SU-DHL-6 (cell line): ENCODE data around the gene ABCB8.

Experiments used
- H2AFZ ChIP-seq: fragments of 200-600 bp; sonication (generic); 2 replicates; pipeline ENCODE4 v1.6.1; 2014; ENCODE audit warnings: low read depth, mild to moderate bottlenecking, moderate library complexity, mixed read lengths, antibody characterized with exemption, low read length; ENCODE audit not compliant: severe bottlenecking
- H3F3A ChIP-seq: fragments of 200-600 bp; shearing (Covaris generic); 2 replicates; pipeline ENCODE4 v1.6.0; 2016; ENCODE audit warnings: antibody characterized with exemption, mild to moderate bottlenecking; ENCODE audit not compliant: insufficient read depth
- H3K27ac ChIP-seq: fragments of 200-600 bp; sonication (generic); 2 replicates; pipeline ENCODE4 v1.5.1; 2016; ENCODE audit warnings: low read depth, mild to moderate bottlenecking, low read length, moderate library complexity, mixed read lengths
- H3K27me3 ChIP-seq: fragments of 200-600 bp; sonication (generic), shearing (Covaris generic); 2 replicates; pipeline ENCODE4 v1.6.0; 2014; ENCODE audit warnings: mild to moderate bottlenecking, low read length
- H3K36me3 ChIP-seq: fragments of 200-600 bp; sonication (generic); 2 replicates; pipeline ENCODE4 v1.6.1; 2014; ENCODE audit warnings: mild to moderate bottlenecking, low read length, mixed read lengths
- H3K4me2 ChIP-seq: fragments of 300-600, 200-600 bp; shearing (Covaris generic), sonication (generic); 2 replicates; pipeline ENCODE4 v1.6.0; 2014; ENCODE audit warnings: low read length, low read depth, mild to moderate bottlenecking; ENCODE audit not compliant: poor library complexity, severe bottlenecking
- H3K4me3 ChIP-seq: fragments of 200-600 bp; sonication (generic); 2 replicates; pipeline ENCODE4 v1.5.1; 2014; ENCODE audit warnings: antibody characterized with exemption, low read length, mild to moderate bottlenecking, mixed read lengths; ENCODE audit not compliant: insufficient read depth, poor library complexity, severe bottlenecking
- H3K79me2 ChIP-seq: fragments of 200-600 bp; sonication (generic); 2 replicates; pipeline ENCODE4 v1.6.1; 2014; ENCODE audit warnings: mild to moderate bottlenecking, low read length, moderate library complexity; ENCODE audit not compliant: insufficient read depth
- H3K9ac ChIP-seq: fragments of 200-600 bp; sonication (generic); 2 replicates; pipeline ENCODE4 v1.7.0; 2014; ENCODE audit warnings: mild to moderate bottlenecking, low read length
- H3K9me2 ChIP-seq: fragments of 200-600 bp; sonication (generic); replicated peaks from 2 replicates; pipeline ENCODE4 v1.6.1; 2014; ENCODE audit warnings: low read length; ENCODE audit not compliant: insufficient read depth
- H3K9me3 ChIP-seq: fragments of 200-600 bp; sonication (generic); 2 replicates; pipeline ENCODE4 v1.6.1; 2014; ENCODE audit warnings: low read length, mixed read lengths; ENCODE audit not compliant: insufficient read depth
- H4K20me1 ChIP-seq: fragments of 200-600 bp; sonication (generic); 2 replicates; pipeline ENCODE4 v1.6.1; 2014; ENCODE audit warnings: low read depth, mild to moderate bottlenecking, antibody characterized with exemption, low read length, moderate library complexity, mixed read lengths
- CTCF ChIP-seq: fragments of 200-600 bp; sonication (generic); IDR thresholded peaks from one replicate; pipeline ENCODE4 v1.5.1; 2017; ENCODE audit warnings: antibody characterized with exemption, mild to moderate bottlenecking, low read length, moderate library complexity; ENCODE audit not compliant: insufficient read depth, poor library complexity, severe bottlenecking
- EZH2phosphoT487 ChIP-seq: fragments of 200-600 bp; sonication (generic), shearing (Covaris generic); conservative IDR thresholded peaks from 2 replicates; pipeline ENCODE4 v1.6.1; 2018; ENCODE audit warnings: mild to moderate bottlenecking, antibody characterized with exemption, low read length, moderate library complexity, mixed read lengths

The ABCB8 gene

DNA sequence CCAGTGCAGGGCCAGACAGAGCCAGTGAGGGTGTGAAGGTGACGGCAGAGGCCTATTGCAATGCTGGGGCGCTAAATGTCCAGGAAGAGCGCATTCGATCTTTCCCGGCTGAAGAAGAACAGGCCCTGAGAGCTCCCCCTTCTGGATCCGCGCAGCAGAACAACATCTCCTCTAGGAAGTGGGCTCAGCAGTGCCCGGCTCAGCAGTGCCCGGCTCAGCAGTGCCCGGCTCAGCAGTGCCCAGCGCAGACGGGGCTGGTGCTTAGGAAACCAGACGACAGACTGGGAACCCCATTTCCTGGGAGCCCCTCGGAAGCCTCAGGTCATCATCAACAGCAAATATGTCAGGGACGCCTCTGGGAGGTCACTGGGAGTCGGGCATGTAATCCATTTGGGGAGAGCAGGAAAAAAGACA is 42.1 kb upstream of the ABCB8 start:
- Histone ChIP-seq H4K20me1 (no peaks in the 10 kb centered on the region), H3K4me3 (no peak overlapping the region), H3K27me3 (no peaks in the 10 kb centered on the region), H3F3A (no peaks in the 10 kb centered on the region), H3K9me2 (no peaks in the 10 kb centered on the region), H3K79me2 (no peaks in the 10 kb centered on the region), H3K27ac (no peak overlapping the region), H3K36me3 (no peaks in the 10 kb centered on the region), H3K9ac (no peak overlapping the region), H3K4me2 (no peak overlapping the region), H2AFZ (no peak overlapping the region), H3K9me3 (no peaks in the 10 kb centered on the region; the same call in 1 of the 2 replicates)
- TF ChIP-seq CTCF (peak; percentile 80), EZH2phosphoT487 (no peak)

GRCh38 chr7:150986556-150986955 is 41.7 kb upstream of the ABCB8 start:
- Histone ChIP-seq H3K27ac (no peak overlapping the region), H2AFZ (no peak overlapping the region), H3F3A (no peaks in the 10 kb centered on the region), H3K9me2 (no peaks in the 10 kb centered on the region), H3K79me2 (no peaks in the 10 kb centered on the region), H3K9ac (no peak overlapping the region), H3K27me3 (no peaks in the 10 kb centered on the region), H3K9me3 (no peaks in the 10 kb centered on the region; the same call in 1 of the 2 replicates), H4K20me1 (no peaks in the 10 kb centered on the region), H3K4me2 (no peak overlapping the region), H3K36me3 (no peaks in the 10 kb centered on the region), H3K4me3 (no peak overlapping the region)
- TF ChIP-seq CTCF (no peak), EZH2phosphoT487 (no peak)

- TF ChIP-seq CTCF: peak; percentile 63
- TF ChIP-seq EZH2phosphoT487: no peak
- no peak overlapping the region for H3K9ac ChIP-seq
- no peak overlapping the region for H3K4me3 ChIP-seq
- no peaks in the 10 kb centered on the region for H3K36me3 ChIP-seq
- H2AFZ ChIP-seq: no peak overlapping the region
- H3K9me2 ChIP-seq: no peaks in the 10 kb centered on the region
- no peak overlapping the region for H3K27ac ChIP-seq
- no peaks in the 10 kb centered on the region; the same call in 1 of the 2 replicates for H3K9me3 ChIP-seq
- H3K4me2 ChIP-seq: no peak overlapping the region
- H4K20me1 ChIP-seq: no peaks in the 10 kb centered on the region
- no peaks in the 10 kb centered on the region for H3K27me3 ChIP-seq
- H3K79me2 ChIP-seq: no peaks in the 10 kb centered on the region
- no peaks in the 10 kb centered on the region for H3F3A ChIP-seq
Observed at GRCh38 chr7:150988230-150989226, 39.7 kb upstream of the ABCB8 start.
